IMR-90 (cell line): ENCODE results near the gene SUSD6. TPM values are rescaled to one million over a fixed set of nuclear protein-coding genes. Genes with fewer than 3 reads are reported as not detected.

ENCODE experiments used
- ATAC-seq: fragments of 200-7000 bp; cut with Tn5 transposase; 2 replicates; pipeline ENCODE4 v1.9.1; 2020; ENCODE audit warnings: low read depth, mild to moderate bottlenecking, moderate library complexity
- BruUV-seq: library from RNA; stranded (reverse); fragments of 400-500 nt; replicated peaks from 2 replicates; lab custom pipeline; 2021; lab: Mats Ljungman, UMichigan
- CTCF ChIA-PET: fragments of 300-600 bp; formaldehyde crosslinking; extraction: SDS; loops from one replicate; lab custom pipeline; 2021; ENCODE audit warnings: antibody characterized with exemption; lab: Yijun Ruan, JAX
- POLR2A ChIA-PET: fragments of 300-600 bp; sonication (Branson Sonifier 250); formaldehyde crosslinking; loops from one replicate; lab custom pipeline; 2022; ENCODE audit warnings: antibody characterized with exemption; ENCODE audit not compliant: unreplicated experiment; lab: Charles Lee
- DNase-seq: peaks from one replicate; pipeline ENCODE4 v3.0.0; 2013
- H2AFZ ChIP-seq: replicated peaks from 2 replicates; pipeline ENCODE3; 2013; ENCODE audit warnings: low read length, mild to moderate bottlenecking; ENCODE audit not compliant: poor library complexity
- H2AK5ac ChIP-seq: 2 replicates; pipeline ENCODE4 v1.6.1; 2013; ENCODE audit warnings: low read depth, low read length, inconsistent platforms
- H2AK9ac ChIP-seq: replicated peaks from 2 replicates; pipeline ENCODE3; 2013; ENCODE audit warnings: mild to moderate bottlenecking, low read depth, low read length, moderate library complexity; ENCODE audit not compliant: poor library complexity
- H2BK120ac ChIP-seq: 2 replicates; pipeline ENCODE4 v1.6.1; 2013; ENCODE audit warnings: low read depth, low read length, inconsistent platforms
- H2BK15ac ChIP-seq: 3 replicates; pipeline ENCODE4 v1.6.1; 2013; ENCODE audit warnings: low read depth, low read length, inconsistent platforms
- H2BK20ac ChIP-seq: 2 replicates; pipeline ENCODE4 v1.6.1; 2013; ENCODE audit warnings: low read depth, mild to moderate bottlenecking, inconsistent platforms, low read length, moderate library complexity
- H2BK5ac ChIP-seq: 2 replicates; pipeline ENCODE4 v1.6.1; 2013; ENCODE audit warnings: mild to moderate bottlenecking, low read depth, low read length, inconsistent platforms; ENCODE audit not compliant: poor library complexity, severe bottlenecking
- H3K14ac ChIP-seq: replicated peaks from 2 replicates; pipeline ENCODE4 v1.6.1; 2013; ENCODE audit warnings: low read depth, low read length, inconsistent platforms
- H3K18ac ChIP-seq: 2 replicates; pipeline ENCODE4 v1.6.1; 2013; ENCODE audit warnings: low read depth, low read length, control low read depth
- H3K23ac ChIP-seq: 2 replicates; pipeline ENCODE4 v1.6.1; 2013; ENCODE audit warnings: low read depth, low read length, inconsistent platforms
- H3K27ac ChIP-seq: 2 replicates; pipeline ENCODE4 v1.5.1; 2013; ENCODE audit warnings: mild to moderate bottlenecking, control low read depth, low read length; ENCODE audit not compliant: insufficient read depth
- H3K27me3 ChIP-seq: 2 replicates; pipeline ENCODE4 v1.6.1; 2013; ENCODE audit warnings: low read length; ENCODE audit not compliant: control insufficient read depth, insufficient read depth
- H3K36me3 ChIP-seq: 2 replicates; pipeline ENCODE4 v1.6.1; 2013; ENCODE audit warnings: low read length, mixed read lengths; ENCODE audit not compliant: control insufficient read depth, insufficient read depth
- H3K4ac ChIP-seq: 2 replicates; pipeline ENCODE4 v1.6.1; 2013; ENCODE audit warnings: low read depth, low read length, inconsistent platforms
- H3K4me1 ChIP-seq: 2 replicates; pipeline ENCODE4 v1.6.1; 2013; ENCODE audit warnings: low read length, mixed read lengths; ENCODE audit not compliant: control insufficient read depth, insufficient read depth
- H3K4me2 ChIP-seq: 2 replicates; pipeline ENCODE4 v1.6.1; 2013; ENCODE audit warnings: low read depth, mild to moderate bottlenecking, control low read depth, low read length, moderate library complexity
- H3K4me3 ChIP-seq: 2 replicates; pipeline ENCODE4 v1.5.1; 2013; ENCODE audit warnings: low read depth, mild to moderate bottlenecking, control low read depth, low read length, moderate library complexity; ENCODE audit not compliant: insufficient read depth
- H3K56ac ChIP-seq: 2 replicates; pipeline ENCODE4 v1.6.1; 2013; ENCODE audit warnings: low read length, inconsistent platforms; ENCODE audit not compliant: insufficient read depth; ENCODE audit errors: extremely low read depth
- H3K79me1 ChIP-seq, 2 experiments: 2 replicates each; pipeline ENCODE4 v1.6.1; 2013; ENCODE audit warnings: low read length in 2 of 2, inconsistent platforms in 1 of 2, low read depth in 1 of 2
- H3K9ac ChIP-seq: 2 replicates; pipeline ENCODE4 v1.6.1; 2013; ENCODE audit warnings: low read depth, low read length, control low read depth
- H3K9me1 ChIP-seq: 2 replicates; pipeline ENCODE4 v1.6.1; 2013; ENCODE audit warnings: low read length, inconsistent platforms; ENCODE audit not compliant: insufficient read depth
- H3K9me3 ChIP-seq: 2 replicates; pipeline ENCODE4 v1.6.1; 2013; ENCODE audit warnings: low read length; ENCODE audit not compliant: control insufficient read depth, insufficient read depth
- H4K20me1 ChIP-seq: 2 replicates; pipeline ENCODE4 v1.6.1; 2013; ENCODE audit warnings: low read length, inconsistent platforms; ENCODE audit not compliant: insufficient read depth
- H4K5ac ChIP-seq: 2 replicates; pipeline ENCODE4 v1.6.1; 2013; ENCODE audit warnings: mild to moderate bottlenecking, low read depth, low read length, control low read depth
- H4K8ac ChIP-seq, 2 experiments: 2 replicates each; pipeline ENCODE4 v1.6.1; 2013; ENCODE audit warnings: low read depth in 2 of 2, low read length in 2 of 2, control low read depth in 1 of 2, inconsistent platforms in 1 of 2
- H4K91ac ChIP-seq: 2 replicates; pipeline ENCODE4 v1.6.1; 2013; ENCODE audit warnings: low read depth, low read length, inconsistent platforms; ENCODE audit not compliant: insufficient read depth
- BHLHE40 ChIP-seq: fragments of 150-350 bp; IDR thresholded peaks from 2 replicates; pipeline ENCODE4 v1.6.1; 2016; ENCODE audit warnings: mild to moderate bottlenecking, low read depth, low read length
- CTCF ChIP-seq: conservative IDR thresholded peaks from 2 replicates; pipeline ENCODE4 v1.5.1; 2012; ENCODE audit warnings: mild to moderate bottlenecking, low read depth, low read length, improper control_type of control experiment
- ELK1 ChIP-seq: fragments of 150-350 bp; IDR thresholded peaks from 2 replicates; pipeline ENCODE4 v1.6.1; 2016; ENCODE audit warnings: low read depth, mild to moderate bottlenecking, low read length, moderate library complexity, borderline replicate concordance
- MAZ ChIP-seq: IDR thresholded peaks from 2 replicates; pipeline ENCODE4 v1.6.1; 2012; ENCODE audit warnings: low read depth, mild to moderate bottlenecking, low read length, improper control_type of control experiment, moderate library complexity, borderline replicate concordance
- MXI1 ChIP-seq: IDR thresholded peaks from 2 replicates; pipeline ENCODE4 v1.6.1; 2012; ENCODE audit warnings: low read depth, mild to moderate bottlenecking, low read length, moderate library complexity, borderline replicate concordance
- NFE2L2 ChIP-seq: fragments of 150-350 bp; IDR thresholded peaks from 2 replicates; pipeline ENCODE4 v1.6.1; 2016; ENCODE audit warnings: low read depth, mild to moderate bottlenecking, low read length
- POLR2A ChIP-seq: IDR thresholded peaks from 2 replicates; pipeline ENCODE4 v1.6.1; 2012; ENCODE audit warnings: mild to moderate bottlenecking, low read depth, low read length
- RAD21 ChIP-seq: IDR thresholded peaks from 2 replicates; pipeline ENCODE4 v1.6.1; 2012; ENCODE audit warnings: low read length, improper control_type of control experiment
- RFX5 ChIP-seq: IDR thresholded peaks from 2 replicates; pipeline ENCODE4 v1.8.0; 2012; ENCODE audit warnings: low read depth, mild to moderate bottlenecking, low read length, moderate library complexity
- SMC3 ChIP-seq: fragments of 150-350 bp; IDR thresholded peaks from 2 replicates; pipeline ENCODE4 v1.6.1; 2016; ENCODE audit warnings: low read depth, mild to moderate bottlenecking, antibody characterized with exemption, low read length, moderate library complexity
- USF2 ChIP-seq: fragments of 150-350 bp; IDR thresholded peaks from 2 replicates; pipeline ENCODE4 v1.6.1; 2017; ENCODE audit warnings: mild to moderate bottlenecking, antibody characterized with exemption, low read length, low read depth
- WGBS, 2 experiments: methylation state at CpG; one replicate each; pipeline versions ENCODE4 v1.1.5 to v1.1.7; 2013; ENCODE audit warnings: missing lambda C conversion rate in 2 of 2; ENCODE audit not compliant: insufficient read length in 1 of 2; ENCODE audit errors: extremely low coverage in 2 of 2; 5-methylcytosine and 5-hydroxymethylcytosine counted together
- dilution Hi-C: fragments of 300-500 bp; cut with HindIII; formaldehyde crosslinking; loops from one replicate; pipeline ENCODE4 v1.14.3; 2018; ENCODE audit warnings: low sequenced_read_pairs; ENCODE audit not compliant: unreplicated experiment
- in situ Hi-C: fragments of 300-500 bp; cut with MboI; formaldehyde crosslinking; loops from 3 replicates; pipeline ENCODE4 v1.14.3; 2019; ENCODE audit warnings: low sequenced_read_pairs, inconsistent platforms, mixed read lengths
- intact Hi-C: fragments of 100-400 bp; cut with micrococcal nuclease; formaldehyde crosslinking; loops from 2 replicates; pipeline ENCODE4 v1.10.0; 2022
- polyA plus RNA-seq, 3 experiments: library from polyadenylated mRNA; depleted of rRNA; stranded (reverse); fragments of >200 nt; gene quantifications; 2 replicates each; pipeline ENCODE4 v1.2.3, GENCODE V29; 2012; ENCODE audit warnings: low replicate concordance in 1 of 3
- total RNA-seq: library from RNA; depleted of rRNA; stranded (reverse); fragments of >200 nt; gene quantifications from 2 replicates; pipeline ENCODE4 v1.2.3, GENCODE V29; 2012

The SUSD6 gene
- total and polyA plus RNA-seq, 2 of the 4 experiments (the other 2 are of a cell fraction): 2.3 to 10.1 TPM

GRCh38 chr14:69660344-69661193, 49.2 kb downstream of the SUSD6 start (continued):
- TF ChIP-seq POLR2A (no peak), SMC3 (no peak)

GRCh38 chr14:69661194-69661537, 49.8 kb downstream of the SUSD6 start:
- H4K8ac ChIP-seq: peak overlapping the region in 1 of 2 experiments; percentile 8; a peak in 2 of 4 replicates
- no peak overlapping the region for H3K18ac ChIP-seq
- in situ Hi-C loops: no loop called here
- no peak for ATAC-seq
- H4K91ac ChIP-seq: no peak overlapping the region
- no peak overlapping the region for H3K23ac ChIP-seq
- peaks cover 16% of the 10 kb centered on the region for H3K36me3 ChIP-seq
- H2AK9ac ChIP-seq: no peak overlapping the region
- POLR2A ChIA-PET: no interaction called here
- no TSS peak for BruUV-seq
- H2BK20ac ChIP-seq: peak overlapping the region; percentile 30; the same call in 1 of the 2 replicates
- WGBS, 2 experiments: 100% methylated on average over 1 of the region's 1 CpG; no CpG with 5 or more reads in 1 of the 2 experiments
- H3K9ac ChIP-seq: no peak overlapping the region
- H3K9me3 ChIP-seq: no peaks in the 10 kb centered on the region
- H3K56ac ChIP-seq: no peak overlapping the region
- H3K4me3 ChIP-seq: no peak overlapping the region
- no peak overlapping the region for H4K5ac ChIP-seq
- H3K4ac ChIP-seq: peak overlapping the region; percentile 55; the same call in 1 of the 2 replicates
- no peak overlapping the region for H3K4me2 ChIP-seq
- no peak overlapping the region for H2BK15ac ChIP-seq
- CTCF ChIA-PET: no interaction called here
- H2BK120ac ChIP-seq: no peak overlapping the region; the same call in 1 of the 2 replicates
- DNase-seq: no peak
- TF ChIP-seq POLR2A (no peak), ELK1 (no peak), CTCF (no peak), MXI1 (no peak), MAZ (no peak), RAD21 (no peak), BHLHE40 (no peak), RFX5 (no peak), USF2 (no peak), NFE2L2 (no peak)
- peaks cover 22% of the 10 kb centered on the region; the same call in 1 of the 2 replicates for H4K20me1 ChIP-seq
- no peak overlapping the region for H2BK5ac ChIP-seq
- no peaks in the 10 kb centered on the region for H3K27me3 ChIP-seq
- H3K79me1 ChIP-seq: peaks cover 50 to 82% of the 10 kb centered on the region in 2 experiments
- peaks cover 39% of the 10 kb centered on the region for H3K4me1 ChIP-seq
- dilution Hi-C loops: no loop called here
- H2AK5ac ChIP-seq: peak overlapping the region; percentile 10; the same call in 1 of the 2 replicates
- peaks cover 52% of the 10 kb centered on the region for H3K9me1 ChIP-seq
- peak overlapping the region; percentile 63 for H3K14ac ChIP-seq
- H3K27ac ChIP-seq: no peak overlapping the region
- intact Hi-C loops: no loop called here
- no peak overlapping the region for H2AFZ ChIP-seq
